Stimulated activated CD8-positive, alpha-beta memory T cell treated with anti-CD3 and anti-CD28 coated beads, Interleukin-12 subunit alpha, Interleukin-12 subunit beta, amount 100 ng/mL, for 24 hours (primary cell): Measurements from ENCODE around the gene HTR2A.

Source experiments
- DNase-seq: peaks from one replicate; pipeline ENCODE4 v3.0.0-alpha.2; 2020; ENCODE audit errors: extremely low read depth

The HTR2A gene

GRCh38 chr13:46896341-46897137 lies at the start of gene HTR2A:
Gene HTR2A (minus strand): TSS chr13:46897053. CDS start chr13:46895906, 1,147 bp downstream.
- DNase-seq: no peak

GRCh38 chr13:46936525-46936924 lies 39.7 kb upstream of the HTR2A start:
- DNase-seq: no peak

- DNase-seq: no peak
Observed at GRCh38 chr13:46934749-46935148, 37.9 kb upstream of the HTR2A start.

- no peak for DNase-seq
Observed at GRCh38 chr13:46926916-46927590, 30.2 kb upstream of the HTR2A start.

- DNase-seq: no peak
Observed at GRCh38 chr13:46925486-46925885, 28.6 kb upstream of the HTR2A start.

GRCh38 chr13:46914341-46914740 lies 17.5 kb upstream of the HTR2A start:
- no peak for DNase-seq

GRCh38 chr13:46913757-46914156 lies 16.9 kb upstream of the HTR2A start:
- no peak for DNase-seq

GRCh38 chr13:46909042-46909441 lies 12.2 kb upstream of the HTR2A start:
- DNase-seq: no peak

GRCh38 chr13:46908501-46908900 lies 11.6 kb upstream of the HTR2A start:
- DNase-seq: no peak

- no peak for DNase-seq
Observed at GRCh38 chr13:46906405-46906804, 9.6 kb upstream of the HTR2A start.

GRCh38 chr13:46905249-46905648 lies 8.4 kb upstream of the HTR2A start:
- DNase-seq: no peak

- no peak for DNase-seq
Observed at GRCh38 chr13:46903748-46904147, 6.9 kb upstream of the HTR2A start.

GRCh38 chr13:46901721-46902120 lies 4.9 kb upstream of the HTR2A start:
- DNase-seq: no peak

- DNase-seq: no peak
Observed at GRCh38 chr13:46899801-46900200, 2.9 kb upstream of the HTR2A start.

GRCh38 chr13:46895381-46895780 lies 1.5 kb downstream of the HTR2A start:
- DNase-seq: no peak

- no peak for DNase-seq
Observed at GRCh38 chr13:46894568-46894967, 2.3 kb downstream of the HTR2A start.

GRCh38 chr13:46893798-46894560 lies 2.9 kb downstream of the HTR2A start:
- peak; percentile 14 for DNase-seq

- no peak for DNase-seq
Observed at GRCh38 chr13:46893221-46893740, 3.6 kb downstream of the HTR2A start.

- DNase-seq: no peak
Observed at GRCh38 chr13:46885018-46885417, 11.8 kb downstream of the HTR2A start.

GRCh38 chr13:46884531-46884930 lies 12.3 kb downstream of the HTR2A start:
- DNase-seq: no peak

GRCh38 chr13:46881621-46882020 lies 15.2 kb downstream of the HTR2A start:
- no peak for DNase-seq

- DNase-seq: no peak
Observed at GRCh38 chr13:46874006-46874405, 22.8 kb downstream of the HTR2A start.
